Measurements from ENCODE around the gene CCER1.

CCER1 gene

GRCh38 chr12:90924406-90924805 lies 30.6 kb downstream of the CCER1 start:
- DNase-seq (ENCODE audit: extremely low read depth, low read depth) = no peak
- no peak for TF ChIP-seq CTCF (IDR thresholded peaks at IDR 0.05; ENCODE audit: low read depth, low read length)

- TF ChIP-seq CTCF (IDR thresholded peaks at IDR 0.05; ENCODE audit: low read depth, low read length) = no peak
- peak; percentile 32 for DNase-seq (ENCODE audit: extremely low read depth, low read depth)
These were observed 32.8 kb downstream of the CCER1 start for GRCh38 chr12:90922145-90922627.

GRCh38 chr12:90921536-90921935 lies 33.4 kb downstream of the CCER1 start:
- DNase-seq (ENCODE audit: extremely low read depth, low read depth) = no peak
- TF ChIP-seq CTCF (IDR thresholded peaks at IDR 0.05; ENCODE audit: low read depth, low read length) = no peak

GRCh38 chr12:90920222-90920621 lies 34.8 kb downstream of the CCER1 start:
- no peak for TF ChIP-seq CTCF (IDR thresholded peaks at IDR 0.05; ENCODE audit: low read depth, low read length)
- DNase-seq (ENCODE audit: extremely low read depth, low read depth) = no peak

- no peak for DNase-seq (ENCODE audit: extremely low read depth, low read depth)
- no peak for TF ChIP-seq CTCF (IDR thresholded peaks at IDR 0.05; ENCODE audit: low read depth, low read length)
These were observed 37.5 kb downstream of the CCER1 start for GRCh38 chr12:90917431-90917830.

GRCh38 chr12:90916516-90916915 lies 38.5 kb downstream of the CCER1 start:
- no peak for TF ChIP-seq CTCF (IDR thresholded peaks at IDR 0.05; ENCODE audit: low read depth, low read length)
- DNase-seq (ENCODE audit: extremely low read depth, low read depth) = no peak

- TF ChIP-seq CTCF (IDR thresholded peaks at IDR 0.05; ENCODE audit: low read depth, low read length) = no peak
- DNase-seq (ENCODE audit: extremely low read depth, low read depth) = no peak
These were observed 39.6 kb downstream of the CCER1 start for GRCh38 chr12:90915353-90915752.

Data from AG09319 (cell line).